ENCODE measurements around the gene PRDM8.

The PRDM8 gene

DNA sequence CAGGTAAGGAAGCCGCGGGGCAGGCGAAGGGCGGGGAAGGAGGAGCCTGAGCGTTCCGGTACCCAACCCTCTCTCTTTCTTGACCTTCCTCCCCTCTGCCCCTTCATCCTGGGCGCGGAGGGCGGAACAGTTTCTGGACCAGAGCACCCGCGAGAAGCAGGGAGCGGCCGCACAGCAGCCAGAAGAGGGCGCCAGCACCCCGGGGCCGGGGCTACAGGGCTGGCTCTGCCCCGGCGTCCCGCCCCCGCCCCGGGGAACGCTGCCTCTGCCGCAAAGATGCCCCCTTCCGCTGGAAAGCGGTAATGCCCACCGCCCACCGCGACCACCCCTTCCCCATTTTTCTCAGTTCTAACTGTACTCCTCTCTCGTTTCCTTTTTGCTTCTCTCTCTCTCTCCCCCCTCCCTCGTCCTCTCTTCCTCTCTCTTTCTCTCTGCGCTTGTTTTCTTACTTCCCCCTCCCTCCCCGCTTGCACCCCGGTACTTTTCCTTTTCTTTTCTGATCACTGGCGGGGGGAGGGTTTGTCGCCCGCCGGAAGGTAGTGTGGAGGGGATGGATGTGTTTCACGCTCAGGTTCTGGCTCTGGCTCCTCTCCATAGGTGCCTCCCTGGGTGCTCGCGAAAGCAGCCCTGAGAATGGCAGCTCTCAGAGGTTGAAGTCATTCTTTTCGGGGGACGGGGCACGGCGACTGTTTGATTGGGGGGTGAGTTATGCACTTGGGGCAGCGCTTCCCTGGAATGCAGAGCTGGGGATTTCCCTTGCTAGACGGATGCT is 13.1 kb upstream of the PRDM8 start:
- peak; percentile 85 for DNase-seq

- DNase-seq = no peak
Measured at GRCh38 chr4:80184825-80185756, 12.2 kb upstream of the PRDM8 start.

- no peak for DNase-seq
Measured at GRCh38 chr4:80185787-80186548, 11.3 kb upstream of the PRDM8 start.

DNA sequence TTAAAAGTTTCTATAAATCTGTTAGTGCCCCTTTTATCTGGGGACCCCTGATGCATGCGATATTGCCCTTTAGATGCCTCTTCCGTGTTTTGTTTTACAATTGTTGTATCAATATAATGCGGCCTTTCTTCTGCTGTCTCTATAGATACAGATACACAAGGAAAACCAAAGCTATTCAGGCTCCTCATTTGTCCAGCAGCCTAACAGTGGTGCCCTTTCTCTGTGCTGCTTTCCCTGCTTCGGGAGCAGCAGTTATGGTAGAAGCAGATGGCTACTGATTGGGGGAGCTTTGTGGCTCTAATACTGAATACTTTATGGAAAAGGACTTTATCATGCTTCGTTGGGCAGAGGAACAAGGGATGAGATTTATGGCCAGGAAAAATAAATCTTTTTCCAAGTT is 10.6 kb upstream of the PRDM8 start:
- DNase-seq = no peak

DNA sequence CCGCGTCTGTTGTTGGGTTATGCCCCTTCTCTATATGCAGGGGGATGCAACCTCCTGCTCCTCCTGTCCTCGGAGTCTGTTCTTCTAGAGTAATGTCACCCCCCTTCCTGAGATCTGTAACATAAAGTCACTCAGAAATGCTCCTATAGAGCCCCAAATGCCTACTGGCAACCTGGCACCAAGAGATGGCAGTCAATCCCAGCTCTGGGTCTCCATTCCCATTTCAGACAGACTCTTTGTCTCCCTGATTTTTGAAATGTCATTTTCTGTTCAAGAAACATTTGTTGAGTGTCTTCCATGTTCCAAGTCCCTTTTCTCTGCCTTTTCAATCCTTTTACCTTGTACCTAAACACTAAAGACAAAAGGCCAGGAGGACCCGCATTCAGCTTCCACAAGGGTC is 9.6 kb upstream of the PRDM8 start:
- DNase-seq = no peak

- no peak for DNase-seq
Measured at GRCh38 chr4:80188457-80188800, 8.9 kb upstream of the PRDM8 start.

DNA sequence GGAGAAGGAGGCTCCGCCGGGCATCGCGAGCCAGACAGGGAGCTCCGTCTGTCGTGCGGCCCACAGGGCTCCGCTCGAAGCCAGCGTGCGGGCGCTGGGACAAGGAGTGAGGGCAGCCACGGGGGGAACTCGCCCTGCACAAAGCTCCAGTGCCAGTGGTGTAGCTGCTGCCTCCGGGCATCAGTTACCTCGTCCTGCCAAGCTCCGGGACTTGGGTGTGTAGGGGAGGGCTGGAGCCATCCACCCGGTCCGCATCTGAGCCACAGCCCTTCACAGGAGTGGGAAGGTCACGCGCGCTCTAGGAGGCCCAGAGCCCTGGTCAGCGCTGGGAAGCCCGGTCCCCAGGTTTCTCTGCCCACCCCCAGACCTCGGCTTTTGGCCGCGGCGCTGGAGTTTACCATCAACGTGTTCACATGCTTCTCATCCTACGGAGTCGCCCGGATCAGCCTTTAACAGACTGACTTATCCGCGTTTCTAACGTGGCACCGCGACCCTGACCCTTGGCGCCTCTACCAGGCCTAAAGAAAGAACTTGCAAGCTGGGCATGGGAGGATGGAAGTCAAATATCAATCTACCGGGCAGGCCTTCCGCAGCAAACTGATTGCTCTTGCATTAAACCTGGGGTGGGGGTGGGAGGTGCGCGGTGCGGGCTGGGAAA is 8.4 kb upstream of the PRDM8 start:
- no peak for DNase-seq

DNA sequence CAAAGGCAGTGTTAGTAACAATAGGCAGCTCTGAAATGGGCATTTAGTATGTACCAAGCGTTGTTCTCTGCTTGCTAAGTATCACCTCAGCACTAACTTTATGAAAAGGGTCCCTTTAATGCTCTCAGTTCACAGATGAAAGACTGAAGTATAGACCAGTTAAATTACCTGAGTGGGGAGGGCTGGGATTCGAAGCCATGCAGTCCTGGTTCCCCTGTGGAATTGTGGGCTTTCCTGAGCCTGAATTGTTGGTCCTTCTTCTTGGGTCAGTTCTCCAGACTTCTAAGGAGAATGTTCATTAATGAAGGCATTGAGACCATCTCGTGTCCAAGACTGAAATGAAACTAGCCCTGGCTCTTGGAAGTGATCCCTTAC is 7.7 kb upstream of the PRDM8 start:
- DNase-seq = no peak

DNA sequence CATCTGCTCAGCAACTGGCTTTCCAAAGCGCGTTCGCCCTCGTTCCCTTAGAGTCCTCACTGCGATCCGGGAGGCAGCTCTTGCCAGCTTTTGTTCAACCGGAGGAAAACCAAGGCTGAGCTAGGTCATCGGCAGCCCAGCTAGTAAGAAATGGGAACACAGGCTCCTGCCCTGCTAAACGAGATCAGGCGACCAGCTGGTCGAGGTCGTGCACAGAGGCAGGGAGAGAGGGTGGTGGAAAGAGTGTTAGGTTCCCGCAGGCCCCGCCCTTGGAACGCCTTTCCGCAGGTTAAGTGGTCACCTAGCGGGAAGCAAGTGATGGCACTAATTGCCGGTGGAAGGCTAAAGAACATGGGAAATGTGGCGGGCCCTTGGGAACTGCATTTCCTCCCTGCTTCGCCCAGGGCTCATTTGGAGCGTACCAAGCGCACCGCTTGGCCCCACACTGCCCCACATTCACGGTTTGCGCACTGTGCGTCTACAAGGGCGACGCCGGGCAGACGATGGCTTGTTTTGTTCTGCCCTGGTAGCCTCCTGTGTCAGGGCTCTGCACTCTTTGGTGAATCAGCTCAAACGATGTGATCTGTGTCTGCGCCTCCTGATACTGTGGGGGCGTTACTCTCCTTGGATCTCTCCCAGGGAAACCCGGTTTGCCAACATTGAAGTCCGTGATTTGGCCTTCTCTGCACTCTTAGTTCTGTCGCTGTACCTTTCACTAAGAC is 7.2 kb upstream of the PRDM8 start:
- DNase-seq = no peak

DNA sequence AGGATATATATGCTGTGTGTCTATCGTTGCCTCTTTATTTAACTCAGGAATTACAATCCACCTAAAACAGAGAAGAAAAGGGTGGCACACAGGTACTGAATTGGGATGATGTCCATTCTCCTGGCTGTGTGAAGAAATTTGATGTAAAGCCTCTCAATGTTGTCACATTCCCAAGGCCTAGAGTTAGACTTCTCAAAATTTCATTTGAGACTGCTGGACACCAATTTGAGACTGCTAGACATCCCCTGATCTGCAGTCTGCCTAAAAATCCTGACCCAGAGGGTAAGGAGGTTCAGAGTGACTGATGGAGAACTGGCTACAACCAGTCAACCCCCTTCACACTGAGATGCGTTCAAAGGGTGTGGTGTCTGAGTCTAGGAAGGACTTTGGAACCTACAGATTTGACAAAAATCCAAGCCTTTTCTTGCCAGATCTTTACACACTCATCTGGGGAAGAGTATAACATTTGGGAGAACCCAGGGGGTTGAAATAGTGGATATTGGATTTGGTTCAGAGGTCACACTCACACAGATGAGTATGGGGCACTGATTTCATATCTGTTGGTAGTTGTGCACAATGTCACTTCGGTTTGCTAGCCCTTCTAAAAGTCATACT is 4.9 kb upstream of the PRDM8 start:
- no peak for DNase-seq

DNA sequence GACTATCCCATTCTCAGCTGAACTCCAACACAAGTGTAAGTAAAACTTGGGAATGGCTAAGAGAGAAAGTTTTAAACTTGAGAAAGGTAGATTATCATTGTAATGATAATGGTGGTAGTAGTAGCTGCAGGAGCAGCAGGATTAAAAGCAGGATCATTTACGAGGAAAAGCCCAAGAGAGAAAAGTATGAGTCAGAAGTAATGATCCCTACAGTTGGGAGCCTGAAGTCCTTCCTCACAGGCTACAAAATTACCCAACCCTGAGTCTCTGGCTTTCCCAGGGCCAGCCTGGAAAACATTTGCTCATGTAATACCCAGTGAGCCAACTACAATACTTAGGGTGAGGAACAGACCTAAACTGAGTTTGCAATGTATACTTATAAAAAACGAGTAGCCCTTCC is 4.4 kb upstream of the PRDM8 start:
- peak; percentile 75 for DNase-seq

DNA sequence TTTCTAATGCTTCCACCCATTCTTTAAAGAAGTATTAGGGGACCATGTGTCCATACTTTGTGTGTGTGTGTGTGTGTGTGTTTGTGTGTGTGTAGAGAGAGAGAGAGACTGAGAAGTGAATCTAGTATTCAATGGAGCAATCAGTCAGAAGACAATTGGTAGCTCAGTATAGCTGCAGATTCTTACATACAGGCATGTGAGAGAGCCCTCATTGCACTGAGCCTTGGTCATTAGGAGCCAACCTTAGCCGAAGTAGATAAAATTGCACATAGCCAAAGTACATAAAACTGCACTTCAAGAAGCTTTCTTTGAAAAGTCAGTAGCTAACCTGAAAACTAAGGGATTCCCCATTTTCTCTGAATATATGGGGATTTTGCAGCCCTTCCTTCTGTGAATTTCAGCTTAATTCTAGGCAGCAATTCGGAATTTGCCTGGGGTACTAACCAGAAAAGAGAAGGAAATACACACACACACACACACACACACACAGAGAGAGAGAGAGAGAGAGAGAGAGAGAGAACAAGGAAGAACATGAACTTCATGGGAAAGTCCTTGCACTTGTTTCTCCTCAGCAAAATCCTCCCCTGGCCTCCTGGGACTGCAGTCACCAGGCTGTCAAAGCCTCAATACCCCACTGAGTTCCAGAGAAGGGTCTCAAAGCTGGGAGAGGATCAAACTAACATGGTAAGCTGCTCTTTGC is 1.7 kb upstream of the PRDM8 start:
- no peak for DNase-seq

GRCh38 chr4:80196259-80196921 is 913 bp upstream of the PRDM8 start:
- DNase-seq = no peak

DNA sequence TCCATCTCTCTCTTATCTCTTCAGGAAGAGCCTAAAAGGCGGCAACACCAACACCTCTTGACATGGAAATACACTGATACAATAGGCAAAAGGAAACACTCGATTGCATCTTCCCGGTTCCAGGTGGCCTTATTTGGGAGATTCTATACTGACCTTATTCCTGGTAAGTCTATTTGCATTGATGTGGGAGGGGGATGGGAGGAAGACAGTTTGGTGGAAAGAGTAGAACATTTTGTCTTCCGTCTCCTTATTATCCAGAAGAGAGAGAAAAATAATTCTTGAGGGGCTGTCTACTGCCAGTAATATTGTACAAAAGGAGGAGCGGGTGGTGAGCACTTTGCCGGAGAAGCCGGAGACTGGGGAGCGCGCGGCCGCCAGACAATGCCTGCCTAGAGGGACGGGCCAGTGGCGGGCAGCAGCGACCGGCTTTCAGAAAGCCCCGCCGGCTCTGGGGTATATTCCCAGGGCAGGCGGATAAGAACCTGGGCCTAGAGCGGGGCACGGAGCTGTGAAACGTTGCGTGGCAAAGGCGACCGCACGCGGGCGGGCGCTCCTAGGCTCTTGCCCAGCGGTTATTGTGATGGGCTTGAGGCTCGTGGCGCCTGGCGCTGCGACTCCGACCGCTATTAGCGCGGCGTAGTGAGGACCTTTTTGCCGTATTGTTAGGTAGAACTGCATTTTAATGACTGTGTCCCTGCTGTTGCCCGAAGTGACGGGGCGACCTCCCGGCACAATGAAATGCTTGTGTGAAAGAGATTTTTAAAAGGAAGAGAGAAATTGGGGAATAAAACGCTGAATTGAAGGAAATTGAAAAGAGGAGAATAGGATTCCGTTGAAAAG is 518 bp downstream of the PRDM8 start:
- DNase-seq = no peak

- no peak for DNase-seq
Measured at GRCh38 chr4:80198441-80198837, 1.1 kb downstream of the PRDM8 start.

GRCh38 chr4:80199004-80199560 is 1.8 kb downstream of the PRDM8 start:
- no peak for DNase-seq

- no peak for DNase-seq
Measured at GRCh38 chr4:80199947-80200346, 2.6 kb downstream of the PRDM8 start.

GRCh38 chr4:80201252-80202151 is 4.2 kb downstream of the PRDM8 start:
- peak; percentile 84 for DNase-seq
